GM12872 (cell line): ENCODE data around the gene WWTR1.
A peak's percentile ranks its signal among the peaks of the same experiment; 100 is the strongest.

Source experiments
- CTCF ChIP-seq: IDR thresholded peaks from 3 replicates; pipeline ENCODE4 v1.5.1; 2011; ENCODE audit warnings: low read depth, mild to moderate bottlenecking, low read length, moderate library complexity; ENCODE audit not compliant: insufficient read depth

WWTR1 gene

GRCh38 chr3:149519912-149520311, 137.9 kb downstream of the WWTR1 start:
- no peak for TF ChIP-seq CTCF

GRCh38 chr3:149516920-149517319, 140.9 kb downstream of the WWTR1 start:
- TF ChIP-seq CTCF: no peak

GRCh38 chr3:149515249-149515648, 142.6 kb downstream of the WWTR1 start:
- TF ChIP-seq CTCF: no peak

GRCh38 chr3:149514471-149514870, 143.4 kb downstream of the WWTR1 start:
- no peak for TF ChIP-seq CTCF

- peak; percentile 82 for TF ChIP-seq CTCF
These were observed 145.6 kb downstream of the WWTR1 start for GRCh38 chr3:149512073-149512782.

- TF ChIP-seq CTCF: no peak
These were observed 146.7 kb downstream of the WWTR1 start for GRCh38 chr3:149511040-149511626.

- TF ChIP-seq CTCF: no peak
These were observed 147.3 kb downstream of the WWTR1 start for GRCh38 chr3:149510480-149510879.
